ENCODE data around the gene DIAPH2. TPM values are rescaled to one million over a fixed set of nuclear protein-coding genes. Genes with fewer than 3 reads are reported as not detected.

Gene DIAPH2
- polyA plus RNA-seq, 1 experiment: 3.1 TPM

GRCh38 chrX:96861661-96862060, 177.0 kb downstream of the DIAPH2 start:
- ChIA-PET POLR2A (no interaction called here), CTCF (no interaction called here)
- Histone ChIP-seq H3K36me3 (ENCODE audit: control insufficient read depth, insufficient read depth, low read length) (no peaks in the 10 kb centered on the region), H3K27me3 (ENCODE audit: control insufficient read depth, insufficient read depth, low read length) (no peaks in the 10 kb centered on the region), H3K4me3 (ENCODE audit: low read depth, low read length) (no peak overlapping the region)
- no peak for DNase-seq (ENCODE audit: low read depth)
- TF ChIP-seq CTCF (IDR thresholded peaks at IDR 0.05; ENCODE audit: insufficient read depth, low read depth, low read length): no peak

- CTCF ChIA-PET: no interaction called here
- Histone ChIP-seq H3K4me3 (ENCODE audit: low read depth, low read length) (no peak within 1 kb of the TSS), H3K36me3 (ENCODE audit: control insufficient read depth, insufficient read depth, low read length) (no peaks in the 10 kb centered on the region), H3K27me3 (ENCODE audit: control insufficient read depth, insufficient read depth, low read length) (no peaks in the 10 kb centered on the region)
- TF ChIP-seq CTCF (IDR thresholded peaks at IDR 0.05; ENCODE audit: insufficient read depth, low read depth, low read length): no peak
- no peak for DNase-seq (ENCODE audit: low read depth)
- POLR2A ChIA-PET: no interaction called here
These were observed 199.0 kb downstream of the DIAPH2 start, which contains the start of gene RPA4 for GRCh38 chrX:96883608-96884007. RPA4 (plus strand) TSS chrX:96883908; CDS start chrX:96884311, 403 bp downstream.

- Histone ChIP-seq H3K36me3 (ENCODE audit: control insufficient read depth, insufficient read depth, low read length) (no peaks in the 10 kb centered on the region), H3K27me3 (ENCODE audit: control insufficient read depth, insufficient read depth, low read length) (no peaks in the 10 kb centered on the region), H3K4me3 (ENCODE audit: low read depth, low read length) (no peak overlapping the region)
- ChIA-PET CTCF (no interaction called here), POLR2A (no interaction called here)
- TF ChIP-seq CTCF (IDR thresholded peaks at IDR 0.05; ENCODE audit: insufficient read depth, low read depth, low read length): no peak
- no peak for DNase-seq (ENCODE audit: low read depth)
These were observed 199.4 kb downstream of the DIAPH2 start for GRCh38 chrX:96884027-96884426.

DNA sequence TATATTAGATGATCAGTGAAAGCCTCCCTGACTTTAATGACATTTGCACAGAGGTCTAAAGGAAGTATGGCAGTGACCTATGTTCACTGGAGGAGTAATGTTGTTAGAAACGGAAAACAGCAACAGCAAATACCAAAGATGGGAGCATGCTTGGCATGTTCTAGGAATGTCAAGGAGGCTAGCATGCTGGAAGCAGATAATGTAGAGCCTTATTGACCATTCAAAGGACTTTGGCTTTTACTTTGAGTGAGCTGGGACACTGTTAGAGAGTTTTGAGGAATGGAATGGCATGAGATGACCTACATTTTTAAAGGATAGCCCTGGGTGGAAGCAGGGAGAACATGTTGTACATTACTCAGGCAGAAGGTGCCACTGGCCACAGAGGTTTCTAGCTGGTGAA, 205.1 kb downstream of the DIAPH2 start:
- H3K4me3 ChIP-seq (ENCODE audit: low read depth, low read length): no peak overlapping the region
- no peak for TF ChIP-seq CTCF (IDR thresholded peaks at IDR 0.05; ENCODE audit: insufficient read depth, low read depth, low read length)
- H3K27me3 ChIP-seq (ENCODE audit: control insufficient read depth, insufficient read depth, low read length): no peaks in the 10 kb centered on the region
- POLR2A ChIA-PET: no interaction called here
- CTCF ChIA-PET: no interaction called here
- no peaks in the 10 kb centered on the region for H3K36me3 ChIP-seq (ENCODE audit: control insufficient read depth, insufficient read depth, low read length)
- DNase-seq (ENCODE audit: low read depth): peak; percentile 3

- CTCF ChIA-PET: interaction anchor here (0.8 kb wide), 1 partner anchor 28 kb away, joined by 3 read pairs; no protein-coding TSS in a partner anchor
These were observed 222.1 kb downstream of the DIAPH2 start for GRCh38 chrX:96906741-96907140.

More at GRCh38 chrX:96906741-96907140, 222.1 kb downstream of the DIAPH2 start:
- POLR2A ChIA-PET: no interaction called here
- no peak for DNase-seq (ENCODE audit: low read depth)
- Histone ChIP-seq H3K36me3 (ENCODE audit: control insufficient read depth, insufficient read depth, low read length) (no peaks in the 10 kb centered on the region), H3K4me3 (ENCODE audit: low read depth, low read length) (no peak overlapping the region), H3K27me3 (ENCODE audit: control insufficient read depth, insufficient read depth, low read length) (no peaks in the 10 kb centered on the region)
- no peak for TF ChIP-seq CTCF (IDR thresholded peaks at IDR 0.05; ENCODE audit: insufficient read depth, low read depth, low read length)
